Fibroblast of the conjunctiva (primary cell): ENCODE results near the gene PCDHB9.

Experiments used
- DNase-seq: peaks from one replicate; pipeline ENCODE4 v3.0.0-alpha.2; 2010; ENCODE audit warnings: low read depth

PCDHB9 gene

GRCh38 chr5:141236516-141237313 is 49.8 kb downstream of the PCDHB9 start:
- no peak for DNase-seq
